IPS-11a (cell line): ENCODE measurements around the gene SPTB.

Source experiments
- H3K4me3 ChIP-seq: one replicate; pipeline ENCODE4 v1.5.1; 2013; ENCODE audit warnings: low read depth, low read length, control low read depth

SPTB gene

GRCh38 chr14:64769096-64770020 lies 110.3 kb downstream of the SPTB start:
- H3K4me3 ChIP-seq = no peak overlapping the region

GRCh38 chr14:64768401-64769095 lies 111.2 kb downstream of the SPTB start:
- H3K4me3 ChIP-seq = no peak overlapping the region

- no peak overlapping the region for H3K4me3 ChIP-seq
Measured at GRCh38 chr14:64767215-64767964, 112.3 kb downstream of the SPTB start.

GRCh38 chr14:64766430-64767151 lies 113.1 kb downstream of the SPTB start:
- no peak overlapping the region for H3K4me3 ChIP-seq

GRCh38 chr14:64765740-64766302 lies 113.9 kb downstream of the SPTB start:
- no peak overlapping the region for H3K4me3 ChIP-seq

- H3K4me3 ChIP-seq = no peak overlapping the region
Measured at GRCh38 chr14:64764641-64765520, 114.8 kb downstream of the SPTB start.

GRCh38 chr14:64763801-64764621 lies 115.7 kb downstream of the SPTB start:
- no peak overlapping the region for H3K4me3 ChIP-seq

- no peak overlapping the region for H3K4me3 ChIP-seq
Measured at GRCh38 chr14:64763085-64763782, 116.5 kb downstream of the SPTB start.

GRCh38 chr14:64762044-64763034 lies 117.4 kb downstream of the SPTB start:
- H3K4me3 ChIP-seq = no peak overlapping the region

GRCh38 chr14:64761441-64762043 lies 118.2 kb downstream of the SPTB start:
- H3K4me3 ChIP-seq = no peak overlapping the region

- no peak overlapping the region for H3K4me3 ChIP-seq
Measured at GRCh38 chr14:64760916-64761315, 118.8 kb downstream of the SPTB start.

GRCh38 chr14:64760146-64760755 lies 119.5 kb downstream of the SPTB start:
- no peak overlapping the region for H3K4me3 ChIP-seq

GRCh38 chr14:64759555-64759938 lies 120.2 kb downstream of the SPTB start:
- no peak overlapping the region for H3K4me3 ChIP-seq

- H3K4me3 ChIP-seq = no peak overlapping the region
Measured at GRCh38 chr14:64758691-64759554, 120.8 kb downstream of the SPTB start.

- no peak overlapping the region for H3K4me3 ChIP-seq
Measured at GRCh38 chr14:64758025-64758521, 121.6 kb downstream of the SPTB start.
